H54 (cell line): Measurements from ENCODE around the gene AKAP6.

Experiments used
- DNase-seq: peaks from one replicate; pipeline ENCODE4 v3.0.0; 2011; ENCODE audit warnings: low spot score, mixed read lengths; ENCODE audit not compliant: insufficient read length
- FAIRE-seq: peaks from 3 replicates; lab custom pipeline; 2011; peaks lifted over from hg19 to GRCh38; lab: Jason Lieb, UNC
- POLR2A ChIP-seq: IDR thresholded peaks from 2 replicates; pipeline ENCODE4 v1.6.1; 2011; ENCODE audit warnings: low read depth, mild to moderate bottlenecking, low read length

The AKAP6 gene

GRCh38 chr14:32319368-32320049 is 9.6 kb upstream of the AKAP6 start:
- DNase-seq (no peak), FAIRE-seq (no peak)
- no peak for TF ChIP-seq POLR2A

DNA sequence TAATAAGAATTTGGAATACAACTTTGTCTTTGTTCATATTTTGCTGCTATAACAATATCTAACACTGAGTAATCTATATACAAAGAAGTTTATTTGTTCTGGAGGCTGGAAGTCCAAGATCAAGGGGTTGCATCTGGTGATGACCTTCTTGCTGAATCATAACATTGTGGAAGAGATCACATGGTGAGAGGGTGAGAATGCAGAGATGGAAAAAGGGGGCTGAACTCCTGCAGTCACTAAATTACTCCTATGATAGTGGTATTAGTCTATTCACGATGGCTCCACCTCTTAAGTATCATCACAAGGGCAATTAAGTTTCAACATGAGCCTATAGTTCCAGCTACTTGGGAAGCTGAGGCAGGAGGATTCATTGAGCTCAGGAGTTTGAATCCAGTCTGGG is 4.5 kb upstream of the AKAP6 start:
- TF ChIP-seq POLR2A: no peak
- FAIRE-seq: no peak
- DNase-seq: no peak

DNA sequence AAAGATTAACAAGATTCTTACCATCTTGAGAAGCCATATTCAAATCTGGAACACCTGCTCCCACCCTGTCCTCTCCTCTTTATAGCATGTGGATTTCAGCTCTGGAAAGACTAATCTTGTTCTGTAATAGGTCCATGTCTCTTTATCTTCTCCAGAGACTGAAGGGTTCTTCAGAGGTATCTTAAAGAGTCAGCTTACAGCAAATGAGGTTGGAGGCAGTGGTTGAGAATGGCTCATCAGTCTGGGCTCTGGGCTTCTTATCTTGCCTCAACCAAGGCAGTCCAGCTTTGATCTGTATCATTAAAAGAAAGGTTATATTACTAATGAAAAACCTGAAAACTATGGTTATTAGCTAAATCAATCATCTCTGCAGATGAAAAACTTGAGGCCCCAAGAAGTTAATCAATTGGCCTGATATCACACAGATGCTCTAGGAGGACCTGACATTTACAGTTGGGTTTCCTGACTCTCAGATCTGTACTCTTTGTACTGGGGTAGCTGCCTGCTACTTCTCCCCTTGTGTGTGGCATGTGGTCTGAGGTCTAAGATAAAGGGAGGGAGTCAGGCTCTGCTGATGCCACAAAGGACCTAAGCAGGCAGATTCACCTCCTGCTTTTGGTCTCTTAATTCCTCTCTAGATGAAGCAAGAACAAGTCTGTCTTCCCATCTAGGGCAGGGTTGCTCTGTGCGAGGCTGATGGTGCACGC is 1.7 kb upstream of the AKAP6 start:
- no peak for TF ChIP-seq POLR2A
- DNase-seq (no peak), FAIRE-seq (no peak)

GRCh38 chr14:32329690-32330285 is 690 bp downstream of the AKAP6 start:
- TF ChIP-seq POLR2A: no peak
- DNase-seq (no peak), FAIRE-seq (no peak)

GRCh38 chr14:32330351-32331111 is 1.4 kb downstream of the AKAP6 start:
- FAIRE-seq (no peak), DNase-seq (no peak)
- TF ChIP-seq POLR2A: no peak

- no peak for TF ChIP-seq POLR2A
- no peak for FAIRE-seq
- DNase-seq: no peak
Observed at GRCh38 chr14:32331206-32331605, 2.1 kb downstream of the AKAP6 start.

GRCh38 chr14:32332415-32333316 is 3.6 kb downstream of the AKAP6 start:
- no peak for TF ChIP-seq POLR2A
- FAIRE-seq: no peak
- DNase-seq: no peak

GRCh38 chr14:32336702-32337101 is 7.6 kb downstream of the AKAP6 start:
- FAIRE-seq (no peak), DNase-seq (no peak)
- TF ChIP-seq POLR2A: no peak

DNA sequence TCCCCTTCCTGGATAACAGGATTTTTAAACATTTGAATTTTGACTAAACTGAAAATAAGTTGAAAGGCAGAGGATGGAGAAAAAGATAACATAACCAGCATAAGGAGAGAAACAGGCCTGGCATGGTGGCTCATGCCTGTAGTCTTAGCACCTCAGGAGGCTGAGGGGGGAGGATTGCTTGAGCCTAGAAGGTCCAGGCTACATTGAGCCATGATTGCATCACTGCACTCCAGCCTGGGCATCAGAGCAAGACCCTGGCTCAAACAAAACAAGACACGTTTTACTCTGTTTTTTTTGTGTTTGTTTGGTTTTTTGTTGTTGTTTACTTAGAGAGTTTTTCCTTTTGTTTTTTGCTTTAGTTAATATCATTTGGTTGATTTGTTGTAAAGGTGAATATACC is 8.7 kb downstream of the AKAP6 start:
- DNase-seq: no peak
- no peak for TF ChIP-seq POLR2A
- no peak for FAIRE-seq

DNA sequence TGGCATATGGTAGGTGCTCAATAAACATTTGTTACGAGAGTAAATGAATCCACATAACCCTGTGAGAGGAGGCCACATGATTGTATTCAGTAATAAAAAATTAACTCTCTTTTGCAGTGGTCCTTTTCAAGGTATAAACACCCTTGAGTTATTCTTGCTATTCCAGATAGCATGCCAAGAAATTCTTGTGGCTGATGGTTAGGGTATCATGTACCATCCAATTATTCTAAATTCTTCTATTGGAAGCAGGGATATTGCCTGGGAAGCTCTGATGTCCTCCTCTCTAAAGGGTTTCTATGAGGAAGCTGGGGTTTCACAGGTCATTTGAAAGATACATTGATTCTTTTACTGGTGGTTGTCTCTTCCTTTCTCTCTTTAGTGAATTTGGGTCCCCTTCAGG is 10.1 kb downstream of the AKAP6 start:
- no peak for TF ChIP-seq POLR2A
- DNase-seq: no peak
- FAIRE-seq: no peak

DNA sequence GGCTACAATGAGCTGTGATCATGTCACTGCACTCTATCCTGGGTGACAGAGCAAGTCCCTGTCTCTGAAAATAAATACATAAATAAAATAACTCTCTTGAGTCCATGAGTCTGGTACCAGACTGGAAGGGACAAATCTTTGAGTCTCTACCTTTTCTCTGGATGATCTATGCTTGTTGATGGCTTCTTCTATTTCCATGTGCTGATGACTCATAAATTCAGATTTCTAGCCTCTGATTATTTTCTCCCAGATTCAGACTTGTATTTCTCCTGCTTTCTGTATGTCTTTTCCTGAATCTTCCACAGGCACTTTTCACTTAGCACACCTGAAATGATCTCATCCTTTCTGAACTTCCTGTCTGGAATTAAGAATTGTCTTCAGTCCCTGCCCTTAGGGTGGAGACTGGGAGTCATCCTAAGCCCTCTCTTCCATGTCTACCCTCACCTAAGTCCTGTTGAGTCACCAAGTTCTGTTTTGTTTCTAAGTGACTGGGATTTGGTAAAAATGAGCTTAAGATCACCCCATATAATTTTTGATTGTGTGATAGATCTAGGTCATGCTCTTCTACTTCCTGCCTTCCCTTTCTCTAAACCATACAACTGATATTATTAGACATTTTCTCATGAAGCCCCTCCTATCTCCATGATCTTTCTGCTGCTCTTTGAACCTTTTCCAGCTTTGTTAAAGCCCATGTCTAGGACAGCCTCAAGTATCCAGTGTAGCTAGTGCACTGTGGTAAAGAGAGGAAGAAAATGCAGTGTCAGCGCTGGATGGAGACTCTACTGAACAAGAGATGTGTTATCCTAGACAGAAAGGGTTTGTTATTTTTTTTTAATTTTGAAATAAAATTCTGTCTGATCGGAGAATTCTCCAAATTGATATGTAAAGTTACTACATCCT is 13.1 kb downstream of the AKAP6 start:
- no peak for DNase-seq
- FAIRE-seq: no peak
- TF ChIP-seq POLR2A: no peak

GRCh38 chr14:32342847-32343194 is 13.7 kb downstream of the AKAP6 start:
- no peak for FAIRE-seq
- DNase-seq: no peak
- no peak for TF ChIP-seq POLR2A
